Neuron (in vitro differentiated cells): ENCODE measurements around the gene CCSAP.

Experiments used
- H2AFZ ChIP-seq: one replicate; pipeline ENCODE4 v1.6.1; 2013; ENCODE audit warnings: low read depth, mild to moderate bottlenecking, inconsistent platforms, low read length, moderate library complexity
- H3K27me3 ChIP-seq: one replicate; pipeline ENCODE4 v1.6.1; 2013; ENCODE audit warnings: low read length; ENCODE audit not compliant: insufficient read depth
- H3K36me3 ChIP-seq: one replicate; pipeline ENCODE4 v1.6.1; 2013; ENCODE audit warnings: low read length; ENCODE audit not compliant: insufficient read depth
- H3K4me1 ChIP-seq: one replicate; pipeline ENCODE4 v1.6.1; 2013; ENCODE audit warnings: low read length; ENCODE audit not compliant: insufficient read depth
- H3K4me3 ChIP-seq: 2 replicates; pipeline ENCODE4 v1.5.1; 2013; ENCODE audit warnings: mild to moderate bottlenecking, low read length, moderate library complexity
- H3K9me3 ChIP-seq: one replicate; pipeline ENCODE4 v1.6.1; 2013; ENCODE audit warnings: low read length

The CCSAP gene

GRCh38 chr1:229352975-229353374, 10.1 kb upstream of the CCSAP start:
- Histone ChIP-seq H3K4me1 (no peaks in the 10 kb centered on the region), H3K9me3 (no peaks in the 10 kb centered on the region), H3K4me3 (no peak overlapping the region), H3K36me3 (no peaks in the 10 kb centered on the region), H2AFZ (no peak overlapping the region), H3K27me3 (no peaks in the 10 kb centered on the region)

- Histone ChIP-seq H3K4me3 (no peak overlapping the region), H3K36me3 (no peaks in the 10 kb centered on the region), H2AFZ (no peak overlapping the region), H3K27me3 (peaks cover 3% of the 10 kb centered on the region), H3K4me1 (no peaks in the 10 kb centered on the region), H3K9me3 (no peaks in the 10 kb centered on the region)
Observed at GRCh38 chr1:229349463-229350385, 6.9 kb upstream of the CCSAP start.

- peaks cover 3% of the 10 kb centered on the region for H3K27me3 ChIP-seq
- no peaks in the 10 kb centered on the region for H3K36me3 ChIP-seq
- no peak overlapping the region for H2AFZ ChIP-seq
- H3K4me3 ChIP-seq: no peak overlapping the region
- no peaks in the 10 kb centered on the region for H3K9me3 ChIP-seq
- H3K4me1 ChIP-seq: peaks cover 6% of the 10 kb centered on the region
Observed at GRCh38 chr1:229347528-229347927, 4.7 kb upstream of the CCSAP start.

- no peak overlapping the region for H3K4me3 ChIP-seq
- H2AFZ ChIP-seq: no peak overlapping the region
- peaks cover 8% of the 10 kb centered on the region for H3K4me1 ChIP-seq
- H3K36me3 ChIP-seq: no peaks in the 10 kb centered on the region
- H3K9me3 ChIP-seq: no peaks in the 10 kb centered on the region
- H3K27me3 ChIP-seq: peaks cover 3% of the 10 kb centered on the region
Observed at GRCh38 chr1:229344937-229345684, 2.3 kb upstream of the CCSAP start.

- Histone ChIP-seq H3K4me3 (no peak overlapping the region), H3K4me1 (peaks cover 8% of the 10 kb centered on the region), H2AFZ (no peak overlapping the region), H3K27me3 (peaks cover 3% of the 10 kb centered on the region), H3K36me3 (peaks cover 4% of the 10 kb centered on the region), H3K9me3 (no peaks in the 10 kb centered on the region)
Observed at GRCh38 chr1:229344139-229344538, 1.3 kb upstream of the CCSAP start.

- Histone ChIP-seq H3K4me1 (peaks cover 8% of the 10 kb centered on the region), H3K9me3 (no peaks in the 10 kb centered on the region), H3K4me3 (peak overlapping the region; percentile 90), H3K27me3 (peaks cover 3% of the 10 kb centered on the region), H2AFZ (peak overlapping the region; percentile 96), H3K36me3 (peaks cover 4% of the 10 kb centered on the region)
Observed at GRCh38 chr1:229341774-229342655, 832 bp downstream of the CCSAP start.

GRCh38 chr1:229340496-229340895, 2.4 kb downstream of the CCSAP start:
- Histone ChIP-seq H3K4me3 (no peak overlapping the region), H3K4me1 (peaks cover 8% of the 10 kb centered on the region), H3K36me3 (peaks cover 4% of the 10 kb centered on the region)

GRCh38 chr1:229339520-229339919, 3.3 kb downstream of the CCSAP start:
- Histone ChIP-seq H3K36me3 (peaks cover 7% of the 10 kb centered on the region), H3K9me3 (peaks cover 7% of the 10 kb centered on the region), H3K4me1 (peaks cover 8% of the 10 kb centered on the region), H3K4me3 (no peak overlapping the region), H3K27me3 (no peaks in the 10 kb centered on the region), H2AFZ (no peak overlapping the region)

More at GRCh38 chr1:229340496-229340895, 2.4 kb downstream of the CCSAP start:
- H3K27me3 ChIP-seq: no peaks in the 10 kb centered on the region
- H3K9me3 ChIP-seq: peaks cover under 1% of the 10 kb centered on the region
- H2AFZ ChIP-seq: no peak overlapping the region

GRCh38 chr1:229339086-229339485, 3.8 kb downstream of the CCSAP start:
- Histone ChIP-seq H3K4me1 (peaks cover 8% of the 10 kb centered on the region), H3K27me3 (no peaks in the 10 kb centered on the region), H2AFZ (no peak overlapping the region), H3K36me3 (peaks cover 7% of the 10 kb centered on the region), H3K4me3 (no peak overlapping the region), H3K9me3 (peaks cover 7% of the 10 kb centered on the region)

- Histone ChIP-seq H3K4me1 (peaks cover under 1% of the 10 kb centered on the region), H2AFZ (no peak overlapping the region), H3K27me3 (no peaks in the 10 kb centered on the region), H3K4me3 (no peak overlapping the region), H3K9me3 (peaks cover 10% of the 10 kb centered on the region), H3K36me3 (peaks cover 7% of the 10 kb centered on the region)
Observed at GRCh38 chr1:229336345-229336744, 6.5 kb downstream of the CCSAP start.

GRCh38 chr1:229334716-229335115, 8.1 kb downstream of the CCSAP start:
- Histone ChIP-seq H3K27me3 (no peaks in the 10 kb centered on the region), H2AFZ (no peak overlapping the region), H3K36me3 (peaks cover 11% of the 10 kb centered on the region), H3K4me1 (no peaks in the 10 kb centered on the region), H3K9me3 (peaks cover 10% of the 10 kb centered on the region), H3K4me3 (no peak overlapping the region)

- H3K4me3 ChIP-seq: no peak overlapping the region
- no peak overlapping the region for H2AFZ ChIP-seq
- H3K27me3 ChIP-seq: no peaks in the 10 kb centered on the region
- H3K9me3 ChIP-seq: peaks cover 10% of the 10 kb centered on the region
- H3K36me3 ChIP-seq: peaks cover 8% of the 10 kb centered on the region
- H3K4me1 ChIP-seq: no peaks in the 10 kb centered on the region
Observed at GRCh38 chr1:229334269-229334668, 8.6 kb downstream of the CCSAP start.
